K562 (cell line): ENCODE results near the gene ADIPOR2. TPM values are rescaled to one million over a fixed set of nuclear protein-coding genes. Genes with fewer than 3 reads are reported as not detected.

Experiments used
- ATAC-seq: fragments of 200-7000 bp; cut with Tn5 transposase; 3 replicates; pipeline ENCODE4 v1.9.1; 2020; ENCODE audit warnings: moderate library complexity
- BruUV-seq: library from RNA; stranded (reverse); fragments of 400-500 nt; replicated peaks from 2 replicates; lab custom pipeline; 2021; lab: Mats Ljungman, UMichigan
- CTCF ChIA-PET: fragments of 300-600 bp; formaldehyde crosslinking; extraction: SDS; loops from one replicate; lab custom pipeline; 2021; ENCODE audit warnings: low intra/inter-chr PET ratio; lab: Yijun Ruan, JAX
- POLR2A ChIA-PET: fragments of 300-600, 350-650 bp; sonication (Branson Sonifier 250); formaldehyde crosslinking; extraction: SDS; loops from one replicate; lab custom pipeline; 2021; ENCODE audit warnings: antibody characterized with exemption, inconsistent platforms; lab: Yijun Ruan, JAX
- DNase-seq, 4 experiments: peaks; one replicate each; pipeline versions ENCODE4 v3.0.0 to v3.0.0-alpha.2; 2011 to 2018; ENCODE audit warnings: low spot score in 3 of 4, mixed read lengths in 3 of 4; ENCODE audit errors: extremely low read depth in 1 of 4
- FAIRE-seq: peaks from 2 replicates; lab custom pipeline; 2011; peaks lifted over from hg19 to GRCh38; lab: Jason Lieb, UNC
- H2AFZ ChIP-seq: 2 replicates; pipeline ENCODE4 v1.6.0; 2011; ENCODE audit warnings: low read depth, low read length, control low read depth, inconsistent platforms
- H3K27ac ChIP-seq: fragments of 200-600 bp; 3 replicates; pipeline ENCODE4 v1.8.0; 2011; ENCODE audit warnings: low read depth, mild to moderate bottlenecking, control low read depth, inconsistent platforms, low read length, moderate library complexity, mixed read lengths; ENCODE audit errors: extremely low read depth
- H3K27me3 ChIP-seq, 2 experiments: fragments of 300-600 bp in 1 of 2; 2 replicates in 1 of 2; 3 replicates in 1 of 2; pipeline versions ENCODE4 v1.6.0 to v1.8.0; 2011; ENCODE audit warnings: inconsistent platforms in 2 of 2, low read length in 2 of 2, mild to moderate bottlenecking in 1 of 2, mixed read lengths in 1 of 2, moderate library complexity in 1 of 2; ENCODE audit not compliant: control insufficient read depth in 2 of 2, insufficient read depth in 2 of 2
- H3K36me3 ChIP-seq: fragments of 300-600 bp; 3 replicates; pipeline ENCODE4 v1.8.0; 2011; ENCODE audit warnings: mild to moderate bottlenecking, low read length, inconsistent platforms; ENCODE audit not compliant: control insufficient read depth, insufficient read depth
- H3K4me1 ChIP-seq, 2 experiments: fragments of 200-600 bp in 1 of 2; replicated peaks in 1 of 2; 2 replicates in 1 of 2; 3 replicates in 1 of 2; pipeline versions ENCODE4 v1.5.1 to v1.8.0; 2011; ENCODE audit warnings: inconsistent platforms in 2 of 2, low read length in 2 of 2, mild to moderate bottlenecking in 1 of 2, mixed read lengths in 1 of 2, moderate library complexity in 1 of 2; ENCODE audit not compliant: control insufficient read depth in 2 of 2, insufficient read depth in 2 of 2
- H3K4me2 ChIP-seq: 2 replicates; pipeline ENCODE4 v1.6.1; 2011; ENCODE audit warnings: low read length, control low read depth, inconsistent platforms, mixed read lengths; ENCODE audit not compliant: insufficient read depth
- H3K4me3 ChIP-seq: fragments of 200-600 bp; sonication (generic), shearing (Covaris generic); 2 replicates; pipeline ENCODE4 v1.5.1; 2016; ENCODE audit warnings: control low read depth, inconsistent platforms
- H3K79me2 ChIP-seq: fragments of 200-600 bp; 3 replicates; pipeline ENCODE4 v1.8.0; 2011; ENCODE audit warnings: low read length, inconsistent platforms; ENCODE audit not compliant: control insufficient read depth, insufficient read depth
- H3K9ac ChIP-seq, 2 experiments: 2 replicates each; pipeline versions ENCODE4 v1.6.0 to v1.6.1; 2011; ENCODE audit warnings: low read depth in 2 of 2, low read length in 2 of 2, control low read depth in 1 of 2, inconsistent platforms in 1 of 2, mild to moderate bottlenecking in 1 of 2, mixed read lengths in 1 of 2; ENCODE audit not compliant: insufficient read depth in 1 of 2
- H3K9me1 ChIP-seq: one replicate; pipeline ENCODE4 v1.6.0; 2011; ENCODE audit warnings: inconsistent platforms, mild to moderate bottlenecking, low read length, moderate library complexity; ENCODE audit not compliant: control insufficient read depth, insufficient read depth
- H3K9me3 ChIP-seq: replicated peaks from 2 replicates; pipeline ENCODE4 v1.5.1; 2011; ENCODE audit warnings: low read depth, low read length, inconsistent platforms; ENCODE audit not compliant: control insufficient read depth, insufficient read depth
- H4K20me1 ChIP-seq: replicated peaks from 2 replicates; pipeline ENCODE4 v1.6.1; 2011; ENCODE audit warnings: low read length, inconsistent platforms, mixed read lengths; ENCODE audit not compliant: control insufficient read depth, insufficient read depth
- IFI16 ChIP-seq: fragments of 250-450 bp; sonication (Bioruptor Pico); IDR thresholded peaks from 2 replicates; pipeline ENCODE4 v2.1.2; 2022; ENCODE audit warnings: mild to moderate bottlenecking, inconsistent platforms
- KLF6 ChIP-seq: fragments of 250-450 bp; sonication (Bioruptor Pico); IDR thresholded peaks from 2 replicates; pipeline ENCODE4 v1.4.0; 2020; ENCODE audit warnings: mild to moderate bottlenecking, moderate library complexity, borderline replicate concordance
- NONO ChIP-seq, 2 experiments: fragments of 200-400 bp in 1 of 2; fragments of 450-650 bp in 1 of 2; formaldehyde crosslinking in 1 of 2; IDR thresholded peaks; 2 replicates each; pipeline ENCODE4 v1.6.1; 2017; ENCODE audit warnings: low read depth in 2 of 2, mild to moderate bottlenecking in 2 of 2, moderate library complexity in 2 of 2, low read length in 1 of 2
- PHF20 ChIP-seq: fragments of 450-650 bp; IDR thresholded peaks from 2 replicates; pipeline ENCODE4 v1.6.1; 2018; ENCODE audit not compliant: partially characterized antibody
- PHTF2 ChIP-seq: fragments of 250-450 bp; sonication (Bioruptor Pico); IDR thresholded peaks from 2 replicates; pipeline ENCODE4 v1.5.0; 2021; ENCODE audit warnings: mild to moderate bottlenecking
- POLR2AphosphoS2 ChIP-seq: IDR thresholded peaks from 2 replicates; pipeline ENCODE4 v1.6.1; 2012; ENCODE audit warnings: low read length, improper control_type of control experiment
- RBM39 ChIP-seq: fragments of 200-400 bp; formaldehyde crosslinking; optimal IDR thresholded peaks from 2 replicates; pipeline ENCODE3; 2018; ENCODE audit warnings: low read depth, low read length
- SAP30 ChIP-seq: fragments of 200-600 bp; sonication (generic); IDR thresholded peaks from 2 replicates; pipeline ENCODE4 v1.6.1; 2012; ENCODE audit warnings: borderline replicate concordance, low read depth, mild to moderate bottlenecking, moderate library complexity, low read length, control low read depth, inconsistent platforms; ENCODE audit not compliant: insufficient read depth, poor library complexity, severe bottlenecking
- YBX1 ChIP-seq: fragments of 450-650 bp; IDR thresholded peaks from 2 replicates; pipeline ENCODE4 v1.7.1; 2016; ENCODE audit warnings: mild to moderate bottlenecking
- ZBTB5 ChIP-seq: fragments of 450-650 bp; IDR thresholded peaks from 2 replicates; pipeline ENCODE4 v1.6.1; 2017; ENCODE audit warnings: antibody characterized with exemption
- WGBS: fragments of 100-300 bp; shearing (Covaris generic); methylation state at CpG from one replicate; pipeline ENCODE4 v1.1.6; 2016; ENCODE audit warnings: low coverage, mixed read lengths; ENCODE audit not compliant: insufficient coverage; ENCODE audit errors: missing lambda C conversion rate; 5-methylcytosine and 5-hydroxymethylcytosine counted together
- in situ Hi-C: fragments of 300-500 bp; cut with MboI; formaldehyde crosslinking; loops from 4 replicates; pipeline ENCODE4 v1.15.0; 2018; ENCODE audit warnings: inconsistent platforms, mixed read lengths
- intact Hi-C: fragments of 100-400 bp; cut with micrococcal nuclease; formaldehyde crosslinking; loops from 2 replicates; pipeline ENCODE4 v1.14.2; 2022
- polyA plus RNA-seq, 8 experiments: library from polyadenylated mRNA; depleted of rRNA in 4 of 8; stranded (reverse) in 5 of 8; unstranded in 3 of 8; fragments of >200 nt; fragmentation: Nextera tagmentation in 2 of 8; fragmentation: Illumina TruSeq in 1 of 8; extraction: Ambion mirVana in 2 of 8; extraction: Trizol in 1 of 8; gene quantifications; 2 replicates each; pipeline versions ENCODE4 v1.2.1 to v1.2.3, GENCODE V29; 2011 to 2014; ENCODE audit warnings: inconsistent platforms in 1 of 8, missing spikeins in 1 of 8
- total RNA-seq, 7 experiments: library from RNA; depleted of rRNA in 6 of 7; stranded (reverse); fragments of >200 nt in 6 of 7; fragmentation: Illumina TruSeq in 2 of 7; extraction: Trizol in 2 of 7; gene quantifications; 2 replicates each; pipeline versions ENCODE4 v1.2.1 to v1.2.3, GENCODE V29; 2011 to 2021; ENCODE audit warnings: low replicate concordance in 1 of 7
- TF ChIP-seq, protein P1 (sequence below): fragments of 450-650 bp; IDR thresholded peaks from 2 replicates; pipeline ENCODE4 v1.6.1; 2014; ENCODE audit warnings: low read depth, mild to moderate bottlenecking, moderate library complexity, borderline replicate concordance
- TF ChIP-seq, protein P2 (sequence below): sonication (generic); formaldehyde crosslinking; IDR thresholded peaks from 2 replicates; pipeline ENCODE4 v1.8.1; 2023; ENCODE audit warnings: mild to moderate bottlenecking, missing genetic modification reagents

ADIPOR2 gene
- total and polyA plus RNA-seq, 9 of the 15 experiments (the other 6 are each of a cell fraction or from before 2014, with no cell fraction given) = 10.9 to 63.5 (median 46.0) TPM

- TF ChIP-seq ZBTB5 = no peak
- no peak for TF ChIP-seq RBM39
- TF ChIP-seq, protein P1, sequence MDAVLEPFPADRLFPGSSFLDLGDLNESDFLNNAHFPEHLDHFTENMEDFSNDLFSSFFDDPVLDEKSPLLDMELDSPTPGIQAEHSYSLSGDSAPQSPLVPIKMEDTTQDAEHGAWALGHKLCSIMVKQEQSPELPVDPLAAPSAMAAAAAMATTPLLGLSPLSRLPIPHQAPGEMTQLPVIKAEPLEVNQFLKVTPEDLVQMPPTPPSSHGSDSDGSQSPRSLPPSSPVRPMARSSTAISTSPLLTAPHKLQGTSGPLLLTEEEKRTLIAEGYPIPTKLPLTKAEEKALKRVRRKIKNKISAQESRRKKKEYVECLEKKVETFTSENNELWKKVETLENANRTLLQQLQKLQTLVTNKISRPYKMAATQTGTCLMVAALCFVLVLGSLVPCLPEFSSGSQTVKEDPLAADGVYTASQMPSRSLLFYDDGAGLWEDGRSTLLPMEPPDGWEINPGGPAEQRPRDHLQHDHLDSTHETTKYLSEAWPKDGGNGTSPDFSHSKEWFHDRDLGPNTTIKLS = no peak
Measured at GRCh38 chr12:1782215-1782614, 91.3 kb downstream of the ADIPOR2 start (continued).

DNA sequence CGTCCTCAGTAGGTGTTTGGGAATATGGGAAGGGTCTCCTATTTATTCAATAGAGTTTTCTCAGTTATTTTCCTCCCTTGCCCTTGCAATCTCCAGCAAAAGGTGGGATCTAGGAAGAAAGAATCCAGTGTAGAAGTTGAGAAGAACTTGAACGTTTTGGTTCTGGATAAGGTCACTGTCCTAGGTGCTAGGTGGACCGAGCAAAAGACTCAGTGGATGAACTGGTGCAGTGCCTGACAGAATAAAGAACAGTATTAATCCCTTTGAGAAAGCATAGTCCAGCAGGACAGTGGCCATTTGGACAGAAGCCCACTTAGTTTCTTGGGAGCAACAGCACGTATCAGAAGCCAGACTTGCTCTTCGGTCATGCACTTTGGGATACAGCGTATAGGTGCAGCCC lies 96.8 kb downstream of the ADIPOR2 start:
- H3K4me1 ChIP-seq = peaks cover 0 to 3% of the 10 kb centered on the region in 2 experiments; a peak in 3 of 5 replicates
- H3K4me2 ChIP-seq = no peak overlapping the region
- H3K9me1 ChIP-seq = peaks cover 3% of the 10 kb centered on the region
- H3K36me3 ChIP-seq = peaks cover 51% of the 10 kb centered on the region; the same call in 2 of the 3 replicates
- ATAC-seq = no peak
- BruUV-seq = no TSS peak
- ChIA-PET POLR2A (no interaction called here), CTCF (no interaction called here)
- H3K27ac ChIP-seq = no peak overlapping the region
- no peak overlapping the region for H3K4me3 ChIP-seq
- H4K20me1 ChIP-seq = peaks cover 5% of the 10 kb centered on the region
- no peak overlapping the region for H3K9ac ChIP-seq
- WGBS = 79% methylated on average over 6 of the region's 6 CpGs
- in situ Hi-C loops (loop anchor here (5.0 kb wide), 1 partner anchor 140 kb away; no protein-coding TSS in a partner anchor), intact Hi-C loops (no loop called here)
- DNase-seq = no peak
- no peaks in the 10 kb centered on the region for H3K9me3 ChIP-seq
- no peaks in the 10 kb centered on the region for H3K27me3 ChIP-seq
- FAIRE-seq = no peak
- peaks cover 2% of the 10 kb centered on the region; the same call in 2 of the 3 replicates for H3K79me2 ChIP-seq
- no peak overlapping the region for H2AFZ ChIP-seq
- TF ChIP-seq IFI16 (CRISPR knock-in tag) (no peak), YBX1 (no peak), PHF20 (no peak), POLR2AphosphoS2 (no peak), PHTF2 (CRISPR knock-in tag) (no peak), NONO (IDR thresholded peaks at IDR 0.05; ENCODE audit: low read depth in 2 of 2, low read length in 1 of 2) (no peak), KLF6 (CRISPR knock-in tag) (no peak), SAP30 (no peak)
- TF ChIP-seq, protein P2, sequence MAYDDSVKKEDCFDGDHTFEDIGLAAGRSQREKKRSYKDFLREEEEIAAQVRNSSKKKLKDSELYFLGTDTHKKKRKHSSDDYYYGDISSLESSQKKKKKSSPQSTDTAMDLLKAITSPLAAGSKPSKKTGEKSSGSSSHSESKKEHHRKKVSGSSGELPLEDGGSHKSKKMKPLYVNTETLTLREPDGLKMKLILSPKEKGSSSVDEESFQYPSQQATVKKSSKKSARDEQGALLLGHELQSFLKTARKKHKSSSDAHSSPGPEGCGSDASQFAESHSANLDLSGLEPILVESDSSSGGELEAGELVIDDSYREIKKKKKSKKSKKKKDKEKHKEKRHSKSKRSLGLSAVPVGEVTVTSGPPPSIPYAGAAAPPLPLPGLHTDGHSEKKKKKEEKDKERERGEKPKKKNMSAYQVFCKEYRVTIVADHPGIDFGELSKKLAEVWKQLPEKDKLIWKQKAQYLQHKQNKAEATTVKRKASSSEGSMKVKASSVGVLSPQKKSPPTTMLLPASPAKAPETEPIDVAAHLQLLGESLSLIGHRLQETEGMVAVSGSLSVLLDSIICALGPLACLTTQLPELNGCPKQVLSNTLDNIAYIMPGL (CRISPR knock-in tag) = no peak
